Measurements from ENCODE around the gene BCAS3. TPM values are rescaled to one million over a fixed set of nuclear protein-coding genes. Genes with fewer than 3 reads are reported as not detected.
A peak's percentile ranks its signal among the peaks of the same experiment; 100 is the strongest.

BCAS3 gene
- polyA plus RNA-seq, 3 donors = 10.3 to 19.1 (median 14.7) TPM

DNA sequence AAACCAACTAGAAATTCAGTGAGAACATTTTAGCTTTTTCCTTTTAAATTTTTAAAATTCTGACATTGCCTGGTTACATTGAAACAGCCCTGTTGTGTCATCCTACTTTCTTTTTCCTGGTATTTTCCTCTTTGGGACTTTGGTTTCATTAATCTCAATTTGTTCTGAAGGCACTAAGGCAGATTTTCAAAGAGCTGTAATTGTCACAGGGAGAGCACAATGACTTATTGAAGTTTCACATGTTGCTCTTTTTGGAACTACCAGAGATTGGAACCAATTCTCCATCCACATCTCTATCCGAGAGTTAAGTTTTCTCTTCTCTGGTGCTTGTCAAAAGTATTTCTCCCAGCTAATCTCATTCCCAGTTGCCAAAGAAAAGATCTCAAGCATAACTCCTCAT is 577.3 kb downstream of the BCAS3 start:
- Histone ChIP-seq H3K4me1 (ENCODE audit: control insufficient read depth in 1 of 2, insufficient read depth in 2 of 2, low read length in 2 of 2) (peaks cover 32 to 37% of the 10 kb centered on the region in 2 donors), H3K79me2 (ENCODE audit: insufficient read depth, low read length) (no peaks in the 10 kb centered on the region), H2AFZ (ENCODE audit: insufficient read depth, low read depth, low read length, poor library complexity, severe bottlenecking) (no peak overlapping the region), H3K9me3 (replicated peaks in 1 of 2; ENCODE audit: control insufficient read depth in 1 of 2, insufficient read depth in 1 of 2, low read length in 2 of 2) (no peaks in the 10 kb centered on the region), H3K4me2 (replicated peaks; ENCODE audit: extremely low read depth, low read length, poor library complexity, severe bottlenecking) (no peak overlapping the region), H3K36me3 (replicated peaks in 1 of 2; ENCODE audit: control insufficient read depth in 1 of 2, insufficient read depth in 2 of 2, low read length in 2 of 2) (no peaks in the 10 kb centered on the region), H3K9ac (ENCODE audit: insufficient read depth, low read length, poor library complexity, severe bottlenecking) (no peak overlapping the region), H4K20me1 (ENCODE audit: insufficient read depth, low read length) (no peaks in the 10 kb centered on the region), H3K4me3 (replicated peaks in 1 of 3; ENCODE audit: low read depth in 2 of 3, low read length in 3 of 3) (no peak overlapping the region), H3K27ac (ENCODE audit: low read depth in 1 of 2, low read length in 2 of 2) (no peak overlapping the region), H3K27me3 (ENCODE audit: control insufficient read depth in 2 of 2, insufficient read depth in 2 of 2, low read length in 2 of 2) (no peaks in the 10 kb centered on the region)
- TF ChIP-seq, protein P1, sequence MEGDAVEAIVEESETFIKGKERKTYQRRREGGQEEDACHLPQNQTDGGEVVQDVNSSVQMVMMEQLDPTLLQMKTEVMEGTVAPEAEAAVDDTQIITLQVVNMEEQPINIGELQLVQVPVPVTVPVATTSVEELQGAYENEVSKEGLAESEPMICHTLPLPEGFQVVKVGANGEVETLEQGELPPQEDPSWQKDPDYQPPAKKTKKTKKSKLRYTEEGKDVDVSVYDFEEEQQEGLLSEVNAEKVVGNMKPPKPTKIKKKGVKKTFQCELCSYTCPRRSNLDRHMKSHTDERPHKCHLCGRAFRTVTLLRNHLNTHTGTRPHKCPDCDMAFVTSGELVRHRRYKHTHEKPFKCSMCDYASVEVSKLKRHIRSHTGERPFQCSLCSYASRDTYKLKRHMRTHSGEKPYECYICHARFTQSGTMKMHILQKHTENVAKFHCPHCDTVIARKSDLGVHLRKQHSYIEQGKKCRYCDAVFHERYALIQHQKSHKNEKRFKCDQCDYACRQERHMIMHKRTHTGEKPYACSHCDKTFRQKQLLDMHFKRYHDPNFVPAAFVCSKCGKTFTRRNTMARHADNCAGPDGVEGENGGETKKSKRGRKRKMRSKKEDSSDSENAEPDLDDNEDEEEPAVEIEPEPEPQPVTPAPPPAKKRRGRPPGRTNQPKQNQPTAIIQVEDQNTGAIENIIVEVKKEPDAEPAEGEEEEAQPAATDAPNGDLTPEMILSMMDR (IDR thresholded peaks at IDR 0.05) = no peak
- Mint-ChIP-seq H3K4me1 (peaks cover 46% of the 10 kb centered on the region), H3K4me3 (no peak overlapping the region), H3K9me3 (peaks cover 0 to 2% (median 0%) of the 10 kb centered on the region in 7 donors), H3K27me3 (ENCODE audit: low read depth in 3 of 3) (peaks cover 0 to 4% (median 3%) of the 10 kb centered on the region in 3 donors), H3K27ac (peak overlapping the region in 2 of 7 donors; percentile 29 to 56), H3K36me3 (no peaks in the 10 kb centered on the region)
- intact Hi-C loops (cut with micrococcal nuclease) = loop anchor here in 1 of 2 donors (5.0 kb wide), 1 partner anchor 118 kb away; no protein-coding TSS in a partner anchor
- DNase-seq = no peak
- 100% methylated on average over 1 of the region's 1 CpG for WGBS (ENCODE audit: insufficient coverage)

DNA sequence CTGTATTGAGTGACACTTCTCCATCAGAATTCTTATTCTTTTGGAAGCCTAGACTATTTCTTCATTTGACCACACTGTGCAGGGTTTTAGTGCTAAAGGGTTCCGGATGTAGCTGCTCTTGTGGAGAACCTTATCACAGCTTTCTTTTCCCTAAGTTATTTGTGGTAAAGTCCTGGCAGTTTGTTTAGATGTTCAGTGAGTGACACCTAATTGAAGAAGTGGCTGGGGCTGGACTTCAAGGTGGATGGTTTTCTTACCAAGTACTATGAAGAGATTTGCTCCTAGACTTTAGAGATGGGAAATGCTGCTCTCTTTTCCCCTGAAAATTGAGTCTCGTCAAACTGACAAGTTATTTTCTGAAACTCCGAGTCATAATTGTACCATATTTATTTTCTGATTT is 578.0 kb downstream of the BCAS3 start:
- no peak overlapping the region for H3K27ac Mint-ChIP-seq
- H3K27me3 ChIP-seq (ENCODE audit: control insufficient read depth in 2 of 2, insufficient read depth in 2 of 2, low read length in 2 of 2) = no peaks in the 10 kb centered on the region
- H3K4me3 ChIP-seq (replicated peaks in 1 of 3; ENCODE audit: low read depth in 2 of 3, low read length in 3 of 3) = no peak overlapping the region
- H3K4me2 ChIP-seq (replicated peaks; ENCODE audit: extremely low read depth, low read length, poor library complexity, severe bottlenecking) = no peak overlapping the region
- H3K9ac ChIP-seq (ENCODE audit: insufficient read depth, low read length, poor library complexity, severe bottlenecking) = no peak overlapping the region
- H3K9me3 Mint-ChIP-seq = peaks cover 0 to 2% (median 0%) of the 10 kb centered on the region in 7 donors
- peaks cover 39% of the 10 kb centered on the region for H3K4me1 Mint-ChIP-seq
- H3K79me2 ChIP-seq (ENCODE audit: insufficient read depth, low read length) = no peaks in the 10 kb centered on the region
- H3K36me3 Mint-ChIP-seq = no peaks in the 10 kb centered on the region
- no peaks in the 10 kb centered on the region for H3K9me3 ChIP-seq (replicated peaks in 1 of 2; ENCODE audit: control insufficient read depth in 1 of 2, insufficient read depth in 1 of 2, low read length in 2 of 2)
- no peak overlapping the region for H2AFZ ChIP-seq (ENCODE audit: insufficient read depth, low read depth, low read length, poor library complexity, severe bottlenecking)
- DNase-seq = no peak
- peaks cover 0 to 4% (median 3%) of the 10 kb centered on the region in 3 donors for H3K27me3 Mint-ChIP-seq (ENCODE audit: low read depth in 3 of 3)
- intact Hi-C loops (cut with micrococcal nuclease) = no loop called here
- no peaks in the 10 kb centered on the region for H4K20me1 ChIP-seq (ENCODE audit: insufficient read depth, low read length)
- TF ChIP-seq, protein P1 (IDR thresholded peaks at IDR 0.05) = no peak
- H3K4me1 ChIP-seq (ENCODE audit: control insufficient read depth in 1 of 2, insufficient read depth in 2 of 2, low read length in 2 of 2) = peaks cover 24 to 30% of the 10 kb centered on the region in 2 donors
- H3K27ac ChIP-seq (ENCODE audit: low read depth in 1 of 2, low read length in 2 of 2) = no peak overlapping the region
- WGBS (ENCODE audit: insufficient coverage) = no CpG with 5 or more reads among the region's 3 CpGs
- no peaks in the 10 kb centered on the region for H3K36me3 ChIP-seq (replicated peaks in 1 of 2; ENCODE audit: control insufficient read depth in 1 of 2, insufficient read depth in 2 of 2, low read length in 2 of 2)
- no peak overlapping the region for H3K4me3 Mint-ChIP-seq

Data from CD14-positive monocyte (primary cell).